ENCODE data around the gene PPA1. TPM values are rescaled to one million over a fixed set of nuclear protein-coding genes. Genes with fewer than 3 reads are reported as not detected.

PPA1 gene
- total and polyA plus RNA-seq, 10 donors = 54.8 to 133 (median 78.5) TPM

DNA sequence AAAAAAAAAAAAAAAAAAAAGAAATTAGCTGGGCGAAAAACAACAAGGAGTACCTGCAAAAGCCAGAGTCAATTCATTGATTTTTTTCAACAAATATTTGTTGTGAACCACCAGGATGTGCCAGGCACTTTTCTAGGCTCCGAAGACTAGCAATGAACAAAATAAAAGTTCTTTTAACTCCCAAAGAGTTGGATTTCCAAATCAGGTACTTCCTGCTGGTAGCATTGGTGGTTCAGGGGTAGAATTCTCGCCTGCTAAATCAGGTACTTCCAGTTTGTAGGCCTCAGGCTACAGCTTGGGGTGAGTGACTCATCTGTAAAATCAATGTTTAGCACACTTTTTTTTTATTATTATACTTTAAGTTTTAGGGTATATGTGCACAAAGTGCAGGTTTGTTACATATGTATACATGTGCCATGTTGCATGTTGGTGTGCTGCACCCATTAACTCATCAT is 10.9 kb downstream of the PPA1 start:
- no peak for DNase-seq
- H3K36me3 ChIP-seq = peaks cover 0 to 21% (median under 1%) of the 10 kb centered on the region in 6 donors
- TF ChIP-seq POLR2AphosphoS5 (IDR thresholded peaks at IDR 0.05) = no peak
- TF ChIP-seq POLR2A (IDR thresholded peaks at IDR 0.05) = no peak
- TF ChIP-seq, protein P1, sequence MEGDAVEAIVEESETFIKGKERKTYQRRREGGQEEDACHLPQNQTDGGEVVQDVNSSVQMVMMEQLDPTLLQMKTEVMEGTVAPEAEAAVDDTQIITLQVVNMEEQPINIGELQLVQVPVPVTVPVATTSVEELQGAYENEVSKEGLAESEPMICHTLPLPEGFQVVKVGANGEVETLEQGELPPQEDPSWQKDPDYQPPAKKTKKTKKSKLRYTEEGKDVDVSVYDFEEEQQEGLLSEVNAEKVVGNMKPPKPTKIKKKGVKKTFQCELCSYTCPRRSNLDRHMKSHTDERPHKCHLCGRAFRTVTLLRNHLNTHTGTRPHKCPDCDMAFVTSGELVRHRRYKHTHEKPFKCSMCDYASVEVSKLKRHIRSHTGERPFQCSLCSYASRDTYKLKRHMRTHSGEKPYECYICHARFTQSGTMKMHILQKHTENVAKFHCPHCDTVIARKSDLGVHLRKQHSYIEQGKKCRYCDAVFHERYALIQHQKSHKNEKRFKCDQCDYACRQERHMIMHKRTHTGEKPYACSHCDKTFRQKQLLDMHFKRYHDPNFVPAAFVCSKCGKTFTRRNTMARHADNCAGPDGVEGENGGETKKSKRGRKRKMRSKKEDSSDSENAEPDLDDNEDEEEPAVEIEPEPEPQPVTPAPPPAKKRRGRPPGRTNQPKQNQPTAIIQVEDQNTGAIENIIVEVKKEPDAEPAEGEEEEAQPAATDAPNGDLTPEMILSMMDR (IDR thresholded peaks at IDR 0.05 in 8 of 11, conservative IDR thresholded peaks at IDR 0.05 in 3 of 11) = no peak
- H3K4me1 ChIP-seq = peaks cover 0 to 20% (median 10%) of the 10 kb centered on the region in 6 donors
- WGBS, 5 donors = 76 to 85% (median 81%) methylated on average over 3 of the region's 3 CpGs
- no peaks in the 10 kb centered on the region for H3K27me3 ChIP-seq (replicated peaks in 1 of 7)
- H3K9me3 ChIP-seq = no peaks in the 10 kb centered on the region
- no peak overlapping the region for H3K4me3 ChIP-seq
- intact Hi-C loops (cut with DNase I; ENCODE audit: low total_unique reads) = loop anchor here (2.0 kb wide), 1 partner anchor 142 kb away; no protein-coding TSS in a partner anchor
- H3K27ac ChIP-seq = no peak overlapping the region

GRCh38 chr10:70221030-70221429 is 12.2 kb downstream of the PPA1 start:
- intact Hi-C loops (cut with DNase I; ENCODE audit: low total_unique reads) = no loop called here
- H3K4me1 ChIP-seq = peaks cover 0 to 10% (median 9%) of the 10 kb centered on the region in 6 donors
- no peaks in the 10 kb centered on the region for H3K27me3 ChIP-seq (replicated peaks in 1 of 7)
- no peak overlapping the region for H3K4me3 ChIP-seq
- 30 to 53% (median 37%) methylated on average over 1 of the region's 1 CpG for WGBS, 5 donors
- no peak for DNase-seq
- TF ChIP-seq POLR2A (IDR thresholded peaks at IDR 0.05) (no peak), POLR2AphosphoS5 (IDR thresholded peaks at IDR 0.05) (no peak)
- TF ChIP-seq, protein P1 (IDR thresholded peaks at IDR 0.05 in 8 of 11, conservative IDR thresholded peaks at IDR 0.05 in 3 of 11) = no peak
- H3K36me3 ChIP-seq = peaks cover 0 to 29% (median 6%) of the 10 kb centered on the region in 6 donors
- no peaks in the 10 kb centered on the region for H3K9me3 ChIP-seq
- H3K27ac ChIP-seq = peak overlapping the region in 4 of 8 donors; percentile 10 to 40 (median 22)

- peaks cover 0 to 100% (median 52%) of the 10 kb centered on the region in 6 donors for H3K36me3 ChIP-seq
- WGBS, 5 donors = 96 to 100% (median 100%) methylated on average over 1 of the region's 1 CpG
- no peak overlapping the region for H3K27ac ChIP-seq
- no peaks in the 10 kb centered on the region for H3K4me1 ChIP-seq
- DNase-seq = no peak
- H3K9me3 ChIP-seq = no peaks in the 10 kb centered on the region
- intact Hi-C loops (cut with DNase I; ENCODE audit: low total_unique reads) = no loop called here
- no peak overlapping the region for H3K4me3 ChIP-seq
- no peaks in the 10 kb centered on the region for H3K27me3 ChIP-seq (replicated peaks in 1 of 7)
- TF ChIP-seq POLR2AphosphoS5 (IDR thresholded peaks at IDR 0.05) (no peak), POLR2A (IDR thresholded peaks at IDR 0.05) (no peak)
- TF ChIP-seq, protein P1 (IDR thresholded peaks at IDR 0.05 in 8 of 11, conservative IDR thresholded peaks at IDR 0.05 in 3 of 11) = no peak
These were observed 20.4 kb downstream of the PPA1 start for GRCh38 chr10:70212879-70213278.

- no peak overlapping the region for H3K27ac ChIP-seq
- DNase-seq = no peak
- TF ChIP-seq, protein P1 (IDR thresholded peaks at IDR 0.05 in 8 of 11, conservative IDR thresholded peaks at IDR 0.05 in 3 of 11) = no peak
- no peak for TF ChIP-seq POLR2AphosphoS5 (IDR thresholded peaks at IDR 0.05)
- no peak for TF ChIP-seq POLR2A (IDR thresholded peaks at IDR 0.05)
- peaks cover 0 to 100% (median 55%) of the 10 kb centered on the region in 6 donors for H3K36me3 ChIP-seq
- H3K9me3 ChIP-seq = no peaks in the 10 kb centered on the region
- H3K4me1 ChIP-seq = no peaks in the 10 kb centered on the region
- intact Hi-C loops (cut with DNase I; ENCODE audit: low total_unique reads) = no loop called here
- no peak overlapping the region for H3K4me3 ChIP-seq
- no peaks in the 10 kb centered on the region for H3K27me3 ChIP-seq (replicated peaks in 1 of 7)
These were observed 21.0 kb downstream of the PPA1 start for GRCh38 chr10:70212277-70212676.

Measured in spleen (tissue), 11 donors.